Measurements from ENCODE around the gene PAFAH1B1.

- TF ChIP-seq CTCF (IDR thresholded peaks at IDR 0.05) (no peak), POLR2A (IDR thresholded peaks at IDR 0.05) (no peak)
Observed at GRCh38 chr17:2683912-2684311, 90.5 kb downstream of the PAFAH1B1 start.
